Measurements from ENCODE around the gene CRYGN. TPM values are rescaled to one million over a fixed set of nuclear protein-coding genes. Genes with fewer than 3 reads are reported as not detected.

CRYGN gene

Small RNA genes lying within 50 kb of the gene (microRNA-seq; reads per million reads assigned to microRNA genes)
- gene MIR3907, result not detected

All from HL-60 (cell line).